Uterus (tissue), 2 donors: ENCODE results near the gene HEMK1.

ENCODE experiments used
- POLR2A ChIP-seq, 2 donors: fragments of 450-650 bp; IDR thresholded peaks; one replicate each; pipeline ENCODE4 v1.6.1; 2016; ENCODE audit warnings: antibody characterized with exemption in 2 of 2, mild to moderate bottlenecking in 1 of 2, moderate library complexity in 1 of 2
- TF ChIP-seq, protein P1 (sequence below), 4 experiments: fragments of 200-600 bp in 2 of 4; fragments of 450-650 bp in 2 of 4; sonication (generic) in 2 of 4; IDR thresholded peaks; one replicate each; pipeline ENCODE4 v1.5.1; 2016 to 2019; ENCODE audit warnings: antibody characterized with exemption in 4 of 4, mild to moderate bottlenecking in 2 of 4, moderate library complexity in 1 of 4

DNA sequence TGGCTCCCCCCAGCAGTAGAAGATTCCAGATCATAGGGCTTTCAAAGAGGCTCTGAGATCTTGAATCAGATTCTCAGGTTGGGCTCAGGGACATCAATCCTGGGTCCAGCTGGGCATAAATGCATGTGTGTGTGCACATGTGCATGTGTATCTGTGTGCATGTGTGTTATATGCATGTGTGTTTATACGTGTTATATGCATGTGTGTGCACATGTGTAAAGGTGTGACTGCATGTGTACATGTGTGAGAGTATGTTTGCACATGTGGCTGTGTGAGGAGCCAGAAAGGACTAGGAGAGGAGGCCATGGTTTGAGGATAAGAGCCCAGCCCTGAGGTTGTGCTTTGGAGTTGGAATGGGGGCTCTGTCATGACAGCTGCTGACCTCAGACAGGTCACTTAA is 45.9 kb downstream of the HEMK1 start:
- TF ChIP-seq, protein P1, sequence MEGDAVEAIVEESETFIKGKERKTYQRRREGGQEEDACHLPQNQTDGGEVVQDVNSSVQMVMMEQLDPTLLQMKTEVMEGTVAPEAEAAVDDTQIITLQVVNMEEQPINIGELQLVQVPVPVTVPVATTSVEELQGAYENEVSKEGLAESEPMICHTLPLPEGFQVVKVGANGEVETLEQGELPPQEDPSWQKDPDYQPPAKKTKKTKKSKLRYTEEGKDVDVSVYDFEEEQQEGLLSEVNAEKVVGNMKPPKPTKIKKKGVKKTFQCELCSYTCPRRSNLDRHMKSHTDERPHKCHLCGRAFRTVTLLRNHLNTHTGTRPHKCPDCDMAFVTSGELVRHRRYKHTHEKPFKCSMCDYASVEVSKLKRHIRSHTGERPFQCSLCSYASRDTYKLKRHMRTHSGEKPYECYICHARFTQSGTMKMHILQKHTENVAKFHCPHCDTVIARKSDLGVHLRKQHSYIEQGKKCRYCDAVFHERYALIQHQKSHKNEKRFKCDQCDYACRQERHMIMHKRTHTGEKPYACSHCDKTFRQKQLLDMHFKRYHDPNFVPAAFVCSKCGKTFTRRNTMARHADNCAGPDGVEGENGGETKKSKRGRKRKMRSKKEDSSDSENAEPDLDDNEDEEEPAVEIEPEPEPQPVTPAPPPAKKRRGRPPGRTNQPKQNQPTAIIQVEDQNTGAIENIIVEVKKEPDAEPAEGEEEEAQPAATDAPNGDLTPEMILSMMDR (IDR thresholded peaks at IDR 0.05): no peak
- no peak for TF ChIP-seq POLR2A (IDR thresholded peaks at IDR 0.05)
